Glomerular visceral epithelial cell (primary cell): ENCODE measurements around the gene NT5E.
"Not testable (repeated sequence)": the region's sequence is repeated elsewhere in the genome, so short reads cannot be mapped to it uniquely, and the experiment has no call there.

ENCODE experiments used
- DNase-seq: peaks from one replicate; pipeline ENCODE4 v3.0.0-alpha.2; 2016; ENCODE audit errors: extremely low spot score

NT5E gene

DNA sequence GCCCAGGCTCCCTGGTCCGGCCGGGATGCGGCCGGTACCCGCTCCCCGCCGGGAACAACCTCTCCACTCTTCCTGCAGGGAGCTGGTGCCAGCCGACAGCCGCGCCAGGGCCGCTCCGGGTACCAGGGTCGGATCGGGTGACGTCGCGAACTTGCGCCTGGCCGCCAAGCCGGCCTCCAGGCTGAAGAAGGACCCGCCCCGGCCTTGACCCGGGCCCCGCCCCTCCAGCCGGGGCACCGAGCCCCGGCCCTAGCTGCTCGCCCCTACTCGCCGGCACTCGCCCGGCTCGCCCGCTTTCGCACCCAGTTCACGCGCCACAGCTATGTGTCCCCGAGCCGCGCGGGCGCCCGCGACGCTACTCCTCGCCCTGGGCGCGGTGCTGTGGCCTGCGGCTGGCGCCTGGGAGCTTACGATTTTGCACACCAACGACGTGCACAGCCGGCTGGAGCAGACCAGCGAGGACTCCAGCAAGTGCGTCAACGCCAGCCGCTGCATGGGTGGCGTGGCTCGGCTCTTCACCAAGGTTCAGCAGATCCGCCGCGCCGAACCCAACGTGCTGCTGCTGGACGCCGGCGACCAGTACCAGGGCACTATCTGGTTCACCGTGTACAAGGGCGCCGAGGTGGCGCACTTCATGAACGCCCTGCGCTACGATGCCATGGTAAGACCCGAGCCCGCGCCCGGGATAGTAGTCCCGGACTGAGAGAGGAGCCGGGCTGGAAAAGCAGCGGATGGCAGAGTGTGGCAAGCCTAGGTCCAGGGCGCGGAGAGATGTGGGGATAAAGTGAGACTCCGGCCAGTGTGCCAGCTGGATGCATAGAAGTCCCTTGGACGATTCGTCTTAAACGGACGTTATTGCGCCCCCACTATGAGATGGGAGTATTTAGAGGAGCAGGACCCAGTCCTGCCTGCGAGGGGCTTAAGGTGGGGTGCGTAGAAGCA lies at the start of gene NT5E:
NT5E (plus strand) TSS at position 266 of the 942 bp plus-strand sequence; CDS start at position 323, 57 bp downstream.
- peak; percentile 88 for DNase-seq

DNA sequence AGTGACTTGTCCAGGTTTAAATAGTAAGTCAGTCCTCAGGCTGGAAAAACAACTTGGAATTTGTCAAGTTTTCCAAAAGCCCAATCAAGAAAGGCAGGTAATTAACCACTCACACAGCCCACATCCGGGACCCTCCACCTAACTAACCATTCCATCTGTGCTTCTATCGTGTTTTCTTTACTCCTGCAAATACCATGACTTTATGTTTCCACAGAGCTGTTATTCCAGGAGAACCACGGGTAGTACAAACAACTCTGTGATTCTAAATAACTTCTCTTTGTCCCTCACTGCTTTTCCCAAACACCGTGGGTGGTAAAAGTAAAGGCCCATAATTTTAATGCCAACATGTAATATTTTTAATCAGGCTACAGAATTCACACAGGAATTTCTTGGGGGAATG lies 49.6 kb upstream of the NT5E start:
- no peak for DNase-seq

DNA sequence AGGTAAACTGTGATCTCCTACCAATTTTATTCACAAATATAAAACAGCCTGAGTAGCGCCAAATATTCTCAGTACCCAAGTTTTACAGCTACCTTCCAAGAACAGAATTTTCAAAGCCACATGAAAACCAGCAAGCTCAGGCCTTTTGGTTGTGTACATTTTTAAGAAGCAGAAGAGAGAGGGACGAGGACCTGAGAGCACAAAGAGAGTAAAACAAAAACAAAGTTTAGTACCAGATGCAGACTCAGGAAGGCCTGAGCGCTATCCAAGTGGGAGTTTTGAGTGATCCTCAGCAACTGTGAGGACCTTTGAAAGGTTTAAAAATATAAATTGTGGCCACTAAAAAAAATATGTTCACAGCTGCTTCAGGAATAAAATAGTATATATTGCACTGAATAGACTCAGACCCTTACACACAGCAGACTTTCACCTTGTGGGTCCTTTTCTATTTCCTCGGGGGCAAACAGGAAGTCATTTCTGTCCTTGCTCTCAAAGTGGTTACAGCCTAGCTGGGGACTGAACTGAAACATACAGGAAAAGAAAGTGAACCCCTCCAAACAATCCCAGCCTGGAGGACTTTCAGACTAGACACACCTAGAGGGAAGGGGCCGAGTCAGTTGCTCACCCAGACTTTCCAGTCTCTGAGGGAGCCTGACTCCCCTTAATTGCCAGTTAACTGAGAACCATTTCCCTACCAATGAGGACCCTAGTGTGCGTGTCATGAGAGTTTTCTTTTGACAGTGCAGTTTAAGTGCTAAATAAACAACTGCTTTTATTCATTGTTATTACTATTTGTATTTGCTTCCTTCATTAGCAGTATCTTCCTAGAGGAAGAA lies 48.5 kb upstream of the NT5E start:
- no peak for DNase-seq

DNA sequence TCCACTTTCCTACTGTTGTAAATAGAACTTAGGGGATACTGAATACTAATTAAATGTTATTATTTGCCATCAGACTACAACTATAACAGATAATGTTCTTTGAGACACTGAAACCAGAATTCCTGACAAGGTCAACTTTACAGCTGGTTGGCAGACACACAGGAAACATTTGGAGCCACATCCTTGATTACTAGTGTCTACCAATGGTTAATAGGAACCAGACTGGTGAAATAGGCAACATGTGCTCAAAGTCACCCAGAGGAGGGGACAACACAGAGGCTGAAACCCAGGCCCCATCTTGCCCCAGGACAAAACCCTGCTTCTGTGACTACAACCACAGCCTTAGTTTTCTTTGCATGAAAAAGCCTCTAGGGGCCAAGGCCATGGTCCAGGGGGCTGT lies 47.8 kb upstream of the NT5E start:
- DNase-seq: no peak

DNA sequence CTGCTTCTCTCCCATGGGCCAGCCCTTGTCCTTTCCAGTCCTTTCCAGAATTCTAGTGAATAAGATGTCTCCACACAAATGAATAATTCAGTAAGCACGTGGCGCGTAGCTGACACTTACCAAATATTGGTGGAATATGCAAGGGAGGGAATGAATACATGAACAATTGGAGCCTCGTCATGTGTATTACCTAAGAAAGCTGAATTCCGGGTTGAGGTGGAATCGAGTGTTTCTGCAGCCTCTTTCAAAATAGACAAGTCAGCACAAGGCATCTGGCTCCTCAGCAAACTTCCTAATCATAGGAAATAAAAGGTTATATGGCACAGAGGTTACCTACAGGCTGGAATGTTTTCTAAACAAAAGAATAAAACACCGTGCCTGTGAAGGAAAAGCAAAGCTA lies 47.0 kb upstream of the NT5E start:
- DNase-seq: no peak

DNA sequence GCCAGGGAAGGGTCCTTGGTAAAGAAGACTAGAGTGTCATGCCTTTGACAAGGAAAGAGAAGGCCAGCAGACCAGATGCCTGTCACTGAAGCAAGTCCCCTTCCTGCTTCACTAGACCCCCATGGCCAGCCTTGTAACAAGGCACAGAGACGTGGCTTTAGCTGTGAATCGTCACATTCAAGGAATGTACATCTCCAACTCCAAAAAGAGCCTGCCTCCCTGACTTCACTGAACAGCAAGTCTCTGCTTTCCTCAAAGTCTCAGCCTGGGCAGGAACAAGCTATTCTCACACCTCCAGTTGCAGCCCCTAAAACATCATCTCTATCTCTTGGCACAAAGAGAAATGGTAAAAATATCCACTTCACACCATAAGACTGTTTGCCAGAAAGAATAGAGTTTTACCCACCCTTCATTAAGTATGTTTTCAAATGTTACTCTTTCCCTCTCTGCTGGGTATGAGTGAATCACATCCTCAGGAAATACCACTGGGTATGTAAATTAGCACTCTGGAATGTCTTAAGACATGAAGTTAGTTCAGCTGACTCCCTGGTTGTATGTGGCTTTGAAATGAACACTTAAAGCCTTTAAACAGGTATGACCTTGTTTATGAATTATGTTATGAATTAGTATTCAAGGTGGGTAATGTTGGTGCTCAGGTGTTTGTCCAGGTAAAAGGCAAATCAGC lies 46.4 kb upstream of the NT5E start:
- DNase-seq: peak; percentile 77

DNA sequence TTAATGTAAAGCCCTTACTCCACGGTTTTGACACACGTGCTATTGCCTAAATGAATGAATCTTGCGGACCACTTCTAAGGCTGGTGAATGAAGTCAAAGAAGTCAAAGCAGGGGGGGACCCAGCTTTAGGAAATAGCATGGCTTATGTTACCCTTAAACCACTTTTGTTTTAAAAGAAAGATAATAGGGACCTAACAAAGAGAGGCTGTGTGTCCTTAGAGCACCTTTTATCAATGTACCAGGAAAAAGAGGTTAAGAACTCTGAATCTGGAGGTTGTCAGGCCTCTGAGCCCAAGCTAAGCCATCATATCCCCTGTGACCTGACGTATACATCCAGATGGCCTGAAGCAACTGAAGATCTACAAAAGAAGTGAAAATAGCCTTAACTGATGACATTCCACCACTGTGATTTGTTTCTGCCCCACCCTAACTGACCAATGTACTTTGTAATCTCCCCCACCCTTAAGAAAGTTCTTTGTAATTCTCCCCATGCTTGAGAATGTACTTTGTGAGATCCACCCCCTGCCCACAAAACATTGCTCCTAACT lies 45.8 kb upstream of the NT5E start:
- DNase-seq: not testable (repeated sequence)

DNA sequence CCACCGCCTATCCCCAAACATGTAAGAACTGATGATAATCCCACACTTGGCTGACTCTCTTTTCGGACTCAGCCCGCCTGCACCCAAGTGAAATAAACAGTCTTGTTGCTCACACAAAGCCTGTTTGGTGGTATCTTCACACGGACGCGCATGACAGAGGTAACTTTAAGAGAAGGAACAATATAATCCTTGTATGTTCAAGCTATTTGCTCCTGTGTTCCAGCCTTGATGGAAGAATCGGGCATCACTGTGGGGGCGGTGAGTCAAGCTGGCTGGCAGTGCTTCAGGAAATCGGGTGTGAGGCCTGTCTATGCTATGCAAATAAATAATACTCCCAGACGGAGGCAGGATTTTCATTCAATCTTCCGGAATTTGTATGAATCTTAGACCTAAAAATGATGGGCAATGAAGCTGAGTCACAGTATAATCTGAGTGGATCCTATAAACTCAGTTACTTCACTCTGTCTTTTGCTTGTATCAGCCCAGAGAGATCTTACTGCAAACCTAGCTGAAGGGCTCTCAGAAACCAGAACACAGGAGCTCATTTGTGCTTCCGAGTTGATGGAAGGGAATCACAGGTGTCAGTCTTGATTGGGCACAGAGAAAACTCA lies 45.2 kb upstream of the NT5E start:
- DNase-seq: peak; percentile 88

DNA sequence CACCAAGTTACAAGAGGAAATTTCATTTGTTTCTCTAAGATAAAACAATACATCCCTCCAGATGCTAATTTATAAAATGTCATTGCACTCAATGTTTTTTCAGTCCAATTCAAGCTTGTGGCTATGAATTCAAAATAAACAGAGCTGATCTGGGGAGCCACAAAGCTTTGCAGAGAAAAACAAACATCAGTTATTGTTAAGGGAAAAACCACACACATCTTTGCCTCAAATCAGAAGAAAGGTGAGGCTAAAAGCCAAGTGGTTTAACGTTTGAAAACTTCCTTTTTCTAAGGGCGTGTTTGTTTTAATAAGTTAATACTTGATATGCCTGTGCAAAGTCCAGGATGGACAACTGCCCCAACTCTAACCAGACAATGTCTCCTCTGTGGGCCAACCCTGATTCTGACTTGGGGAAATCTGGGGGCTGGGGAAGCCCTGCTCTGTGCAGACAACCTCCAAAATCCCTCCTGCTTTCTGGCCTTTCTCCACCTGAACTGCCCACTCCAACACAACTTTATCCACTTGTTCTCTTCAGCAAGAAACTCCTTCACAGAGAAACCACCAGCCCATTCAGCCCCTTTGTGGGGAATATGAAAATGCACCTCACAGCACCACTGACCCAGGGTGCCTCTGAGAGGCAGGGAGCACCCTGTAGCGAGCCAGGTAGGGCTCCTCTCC lies 44.6 kb upstream of the NT5E start:
- DNase-seq: peak; percentile 65

DNA sequence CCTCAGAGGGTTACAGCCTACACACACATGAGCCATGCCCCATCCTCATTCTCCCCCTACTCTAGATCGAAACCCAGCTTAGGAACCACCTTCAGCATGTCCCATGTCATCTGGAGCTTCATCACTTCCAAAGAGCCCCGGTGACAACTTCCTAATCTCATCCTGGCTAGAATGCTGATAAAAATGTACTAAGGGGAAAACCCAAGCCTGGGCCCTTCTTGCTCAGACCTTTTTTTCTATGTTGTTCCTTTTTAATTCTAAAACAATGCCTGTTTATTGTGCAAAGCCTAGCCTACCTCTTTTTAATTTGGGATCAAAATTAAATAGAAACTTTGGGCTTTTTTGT lies 44.1 kb upstream of the NT5E start:
- DNase-seq: no peak

DNA sequence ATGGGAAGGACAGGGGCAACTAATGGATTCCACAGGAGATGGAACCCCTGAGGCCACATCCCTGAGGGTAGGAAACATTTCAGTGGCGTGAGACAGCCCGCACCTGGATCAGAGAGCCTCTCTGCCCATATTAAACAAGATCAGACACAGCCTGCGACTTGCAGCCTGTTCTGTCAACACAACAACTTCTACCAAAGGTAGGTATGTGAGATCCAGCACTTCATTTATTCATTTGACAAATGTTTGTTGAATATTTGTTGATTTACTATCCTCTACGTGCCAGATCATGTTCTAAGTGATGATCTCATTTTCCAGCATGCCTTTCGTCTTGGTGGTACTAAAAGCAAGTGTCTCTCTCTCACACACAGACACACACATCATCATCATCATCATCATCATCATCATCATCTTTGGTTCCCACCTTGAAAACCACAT lies 43.2 kb upstream of the NT5E start:
- no peak for DNase-seq

DNA sequence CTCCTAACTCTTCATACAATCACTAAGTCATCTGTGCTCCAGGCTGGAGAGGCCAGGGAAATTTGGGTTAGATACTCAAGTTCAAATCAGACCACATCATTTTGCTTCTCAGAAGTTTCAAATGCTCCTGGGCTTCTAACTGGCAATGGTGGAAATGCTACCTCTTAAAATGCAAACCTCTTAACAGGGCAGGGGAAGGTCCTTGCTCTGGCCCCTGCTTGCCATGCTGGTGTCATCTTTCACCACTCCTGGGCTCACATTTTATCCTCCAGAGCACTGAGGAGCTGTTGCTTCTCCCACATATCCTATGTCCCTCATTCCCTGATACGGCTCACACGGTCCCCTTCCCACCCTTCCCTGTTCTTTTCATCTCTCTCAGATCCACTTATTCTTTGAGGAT lies 41.8 kb upstream of the NT5E start:
- DNase-seq: no peak

DNA sequence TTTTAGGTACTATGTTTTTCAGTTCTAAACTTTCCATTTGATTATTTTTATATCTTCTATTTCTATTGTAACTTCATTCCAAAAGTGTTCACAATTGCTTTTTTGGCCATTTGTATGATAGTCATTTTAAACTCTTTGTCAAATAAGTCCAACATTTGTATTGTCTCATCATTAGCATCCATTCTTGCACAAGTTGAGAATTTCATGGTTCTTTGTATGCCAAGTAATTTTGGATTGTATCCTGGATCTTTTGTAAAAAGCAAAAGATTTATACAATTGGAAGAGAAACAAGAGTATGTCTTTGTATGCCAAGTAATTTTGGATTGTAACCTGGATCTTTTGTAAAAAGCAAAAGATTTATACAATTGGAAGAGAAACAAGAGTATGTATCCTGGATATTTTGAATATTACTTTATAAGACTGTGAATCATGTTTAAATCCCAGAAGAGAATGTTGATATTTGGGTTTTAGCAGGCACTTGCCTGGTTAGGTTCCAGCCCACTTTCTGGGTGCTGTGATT lies 36.9 kb upstream of the NT5E start:
- no peak for DNase-seq

DNA sequence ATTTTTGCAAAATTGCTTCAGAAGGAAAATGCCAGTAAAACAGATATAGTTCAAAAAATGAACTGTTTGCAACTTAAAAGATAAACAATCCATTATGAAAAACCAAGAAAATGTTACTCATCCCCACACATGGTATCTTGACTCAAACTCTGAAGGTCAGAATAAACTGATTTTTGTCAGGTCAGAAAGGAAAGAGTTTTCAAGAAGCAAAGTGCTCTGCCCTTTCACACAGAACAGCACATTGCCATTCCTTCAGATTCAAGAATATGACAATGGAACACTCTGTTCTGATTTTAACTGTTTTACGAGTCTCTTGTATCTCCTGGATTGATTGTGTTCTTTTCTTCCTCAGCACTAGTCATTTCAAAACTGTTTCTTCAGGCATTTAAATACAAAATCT lies 33.8 kb upstream of the NT5E start:
- no peak for DNase-seq

DNA sequence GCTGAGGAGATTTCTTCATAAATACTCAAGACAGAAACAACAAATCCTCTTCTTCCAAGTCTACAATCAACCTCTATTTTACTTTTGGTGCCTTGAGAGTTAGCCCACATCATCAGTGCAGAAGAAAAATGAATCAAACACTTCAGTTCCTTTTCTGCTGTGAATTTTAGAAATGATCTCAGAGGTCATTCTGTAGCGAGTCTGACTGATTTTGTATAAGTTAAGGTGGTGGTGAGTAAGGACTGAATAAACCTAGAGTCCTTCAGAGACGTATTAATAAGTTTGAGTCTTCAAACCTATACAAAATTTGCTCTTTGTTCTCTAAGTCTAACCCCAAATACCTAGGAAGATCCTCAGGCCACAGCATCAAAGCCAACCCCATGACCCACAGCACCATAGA lies 33.1 kb upstream of the NT5E start:
- no peak for DNase-seq

DNA sequence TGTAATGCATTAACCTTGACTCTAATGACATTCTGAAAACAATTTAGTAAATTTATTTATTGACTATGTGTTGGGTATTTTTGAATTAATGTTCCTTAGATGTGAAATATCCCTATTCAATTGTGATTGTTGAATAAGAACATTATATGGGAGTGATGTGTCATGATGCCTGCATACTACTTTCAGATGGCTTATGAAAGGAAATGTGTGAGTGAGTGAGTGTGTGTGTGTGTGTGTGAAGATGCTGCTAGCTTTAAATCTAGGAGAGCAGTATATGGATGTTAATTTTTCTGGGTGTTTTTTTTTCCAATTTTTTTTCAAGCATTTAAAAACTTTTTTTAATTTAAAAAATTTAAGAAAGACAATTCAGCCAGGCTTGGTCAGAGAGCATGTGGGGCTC lies 32.5 kb upstream of the NT5E start:
- DNase-seq: no peak

DNA sequence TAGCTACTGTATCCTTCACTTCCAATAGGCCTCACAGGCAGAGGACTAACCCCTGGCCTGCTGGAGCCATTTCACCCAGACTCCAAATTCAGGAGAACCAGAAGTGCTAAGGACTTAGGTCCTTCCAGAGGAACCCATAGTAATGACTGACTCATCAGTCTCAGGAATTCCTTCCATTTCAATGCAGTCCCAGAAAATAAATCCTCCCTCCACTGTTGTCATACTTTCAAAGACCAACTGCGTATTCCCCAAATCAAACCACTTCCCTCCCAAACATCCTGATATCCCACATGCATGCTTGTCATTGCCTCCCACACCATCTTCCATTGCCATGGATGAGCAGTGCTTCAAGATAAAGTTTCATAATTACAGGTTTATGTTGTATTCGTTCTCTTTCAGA lies 31.8 kb upstream of the NT5E start:
- DNase-seq: peak; percentile 29

DNA sequence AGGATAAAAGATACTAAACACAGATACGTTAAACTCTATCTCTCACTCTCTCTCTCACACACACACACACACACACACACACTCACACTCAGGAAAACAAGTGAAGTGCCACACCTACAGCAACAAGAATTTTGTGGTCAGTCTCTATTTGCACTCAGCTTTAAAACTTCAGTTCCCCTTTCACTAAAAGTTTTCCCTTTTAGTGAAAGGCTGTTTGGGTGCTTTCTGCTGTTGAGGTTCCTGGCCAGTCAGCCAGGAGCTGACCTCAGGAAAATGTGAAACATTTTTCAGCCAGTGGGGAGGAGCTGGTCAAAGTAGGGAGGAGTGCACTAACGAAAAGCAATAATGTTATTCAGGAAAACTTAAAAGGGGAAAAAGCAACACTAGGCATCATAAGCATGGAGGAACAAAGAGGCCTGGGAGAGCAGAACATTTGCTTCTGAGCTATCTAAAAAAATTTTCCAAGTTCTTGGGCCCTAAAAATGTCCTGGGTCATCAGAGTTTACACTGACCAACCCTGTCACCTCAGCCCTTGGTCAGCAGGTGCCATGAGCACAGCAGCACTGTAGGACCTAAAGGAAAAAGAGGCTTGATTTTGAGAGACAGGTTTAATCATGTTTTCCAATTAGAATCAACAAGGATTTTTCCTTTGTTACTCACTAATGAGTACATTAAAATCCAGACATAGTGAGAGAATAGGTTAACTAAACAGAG lies 30.7 kb upstream of the NT5E start:
- DNase-seq: no peak

DNA sequence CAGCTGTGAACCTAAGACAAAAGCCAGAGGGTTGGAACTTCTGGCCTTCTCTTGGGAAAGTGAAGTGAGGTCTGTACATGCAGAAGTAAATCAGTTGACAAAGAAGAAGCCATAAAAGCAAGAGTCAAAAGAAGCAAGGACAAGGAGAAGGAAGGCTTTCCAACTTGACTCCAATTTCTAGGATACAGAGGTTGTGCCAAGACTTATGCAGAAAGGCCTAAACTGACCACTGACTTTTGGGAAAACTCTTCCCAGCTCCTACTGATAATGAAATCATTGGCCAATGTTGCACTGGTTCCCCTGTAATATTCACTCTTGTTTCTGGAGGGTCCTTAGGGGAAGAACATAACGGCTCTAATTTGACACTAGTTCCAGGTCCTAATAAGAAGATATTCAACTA lies 29.3 kb upstream of the NT5E start:
- no peak for DNase-seq

DNA sequence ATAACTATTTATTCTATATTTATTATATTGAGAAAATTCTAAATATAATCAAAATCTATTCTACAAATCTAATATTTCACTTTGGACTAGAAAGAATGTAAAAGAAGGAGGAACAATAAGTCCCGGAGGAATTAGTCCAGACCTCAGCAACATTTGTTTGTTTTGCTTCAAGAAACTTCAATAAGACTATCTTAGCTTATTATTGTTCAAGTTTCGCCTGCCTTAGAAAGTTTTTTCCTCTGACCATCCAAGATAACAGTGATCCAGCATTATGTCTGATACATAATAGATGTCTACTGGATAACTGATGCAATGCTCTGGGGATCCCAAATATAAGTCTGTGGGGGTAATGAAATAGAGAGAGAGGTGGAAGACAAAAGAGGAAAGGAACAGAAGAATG lies 28.7 kb upstream of the NT5E start:
- no peak for DNase-seq
